Measurements from ENCODE around the gene PACSIN2. TPM values are rescaled to one million over a fixed set of nuclear protein-coding genes. Genes with fewer than 3 reads are reported as not detected.
A peak's percentile ranks its signal among the peaks of the same experiment; 100 is the strongest.

Gene PACSIN2
- total and polyA plus RNA-seq, 2 of the 13 experiments (the other 11 are each of a cell fraction or from before 2014, with no cell fraction given) = 54.1 to 68.8 TPM

DNA sequence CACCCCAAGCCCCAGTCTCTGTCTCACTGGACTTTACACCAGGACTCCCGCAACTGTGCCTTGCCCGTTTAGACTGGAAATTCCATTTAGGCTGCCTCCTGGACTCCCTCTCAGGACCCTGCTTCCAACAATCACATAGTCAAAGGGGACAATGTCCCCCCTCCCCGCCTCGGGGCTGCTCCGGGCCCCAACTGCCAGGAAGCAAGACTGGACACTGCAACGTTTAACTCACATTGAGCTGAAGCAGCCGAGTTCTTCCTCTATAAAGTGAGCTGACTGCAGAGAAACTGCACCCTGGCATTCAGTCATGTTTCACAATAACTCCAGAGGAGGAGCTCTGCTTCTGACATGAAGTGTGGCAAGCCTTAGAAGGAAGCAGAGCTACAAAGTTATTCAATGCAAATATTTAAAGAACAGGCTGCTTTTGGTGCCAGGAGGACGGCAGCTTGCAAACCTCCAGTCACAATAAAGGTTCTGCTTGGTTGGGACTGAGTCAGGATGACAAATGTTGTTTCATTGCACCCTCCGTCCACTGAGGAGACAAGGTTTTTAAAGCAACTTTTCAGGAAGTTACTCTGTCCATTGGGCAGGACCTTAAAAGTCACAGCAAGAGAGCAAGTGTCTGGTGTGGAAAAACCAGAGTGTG is 19.9 kb downstream of the PACSIN2 start (continued):
- TF ChIP-seq SALL1 (CRISPR knock-in tag; IDR thresholded peaks at IDR 0.05) (peak; percentile 74; the same call in 1 of the 2 replicates), ZNF678 (CRISPR knock-in tag; IDR thresholded peaks at IDR 0.05) (no peak), MEIS2 (CRISPR knock-in tag; IDR thresholded peaks at IDR 0.05) (no peak), ZNF598 (CRISPR knock-in tag; IDR thresholded peaks at IDR 0.05; ENCODE audit: borderline replicate concordance) (no peak), RFX1 (IDR thresholded peaks at IDR 0.05) (no peak), CEBPG (CRISPR knock-in tag; IDR thresholded peaks at IDR 0.05) (peak; percentile 95), ZNF12 (CRISPR knock-in tag; IDR thresholded peaks at IDR 0.05) (no peak), NR2F6 (IDR thresholded peaks at IDR 0.05) (peak; percentile 44; the same call in 1 of the 2 replicates), NR2F6 (CRISPR knock-in tag; IDR thresholded peaks at IDR 0.05) (peak; percentile 53; the same call in 1 of the 2 replicates), PTBP1 (IDR thresholded peaks at IDR 0.05; ENCODE audit: low read depth, low read length, poor library complexity, severe bottlenecking) (no peak), ZNF878 (CRISPR knock-in tag; IDR thresholded peaks at IDR 0.05) (peak; percentile 64; the same call in 1 of the 2 replicates), ZNF230 (CRISPR knock-in tag; IDR thresholded peaks at IDR 0.05) (no peak; the same call in 1 of the 2 replicates), ZNF251 (CRISPR knock-in tag; IDR thresholded peaks at IDR 0.05) (no peak)
- TF ChIP-seq, protein P1, sequence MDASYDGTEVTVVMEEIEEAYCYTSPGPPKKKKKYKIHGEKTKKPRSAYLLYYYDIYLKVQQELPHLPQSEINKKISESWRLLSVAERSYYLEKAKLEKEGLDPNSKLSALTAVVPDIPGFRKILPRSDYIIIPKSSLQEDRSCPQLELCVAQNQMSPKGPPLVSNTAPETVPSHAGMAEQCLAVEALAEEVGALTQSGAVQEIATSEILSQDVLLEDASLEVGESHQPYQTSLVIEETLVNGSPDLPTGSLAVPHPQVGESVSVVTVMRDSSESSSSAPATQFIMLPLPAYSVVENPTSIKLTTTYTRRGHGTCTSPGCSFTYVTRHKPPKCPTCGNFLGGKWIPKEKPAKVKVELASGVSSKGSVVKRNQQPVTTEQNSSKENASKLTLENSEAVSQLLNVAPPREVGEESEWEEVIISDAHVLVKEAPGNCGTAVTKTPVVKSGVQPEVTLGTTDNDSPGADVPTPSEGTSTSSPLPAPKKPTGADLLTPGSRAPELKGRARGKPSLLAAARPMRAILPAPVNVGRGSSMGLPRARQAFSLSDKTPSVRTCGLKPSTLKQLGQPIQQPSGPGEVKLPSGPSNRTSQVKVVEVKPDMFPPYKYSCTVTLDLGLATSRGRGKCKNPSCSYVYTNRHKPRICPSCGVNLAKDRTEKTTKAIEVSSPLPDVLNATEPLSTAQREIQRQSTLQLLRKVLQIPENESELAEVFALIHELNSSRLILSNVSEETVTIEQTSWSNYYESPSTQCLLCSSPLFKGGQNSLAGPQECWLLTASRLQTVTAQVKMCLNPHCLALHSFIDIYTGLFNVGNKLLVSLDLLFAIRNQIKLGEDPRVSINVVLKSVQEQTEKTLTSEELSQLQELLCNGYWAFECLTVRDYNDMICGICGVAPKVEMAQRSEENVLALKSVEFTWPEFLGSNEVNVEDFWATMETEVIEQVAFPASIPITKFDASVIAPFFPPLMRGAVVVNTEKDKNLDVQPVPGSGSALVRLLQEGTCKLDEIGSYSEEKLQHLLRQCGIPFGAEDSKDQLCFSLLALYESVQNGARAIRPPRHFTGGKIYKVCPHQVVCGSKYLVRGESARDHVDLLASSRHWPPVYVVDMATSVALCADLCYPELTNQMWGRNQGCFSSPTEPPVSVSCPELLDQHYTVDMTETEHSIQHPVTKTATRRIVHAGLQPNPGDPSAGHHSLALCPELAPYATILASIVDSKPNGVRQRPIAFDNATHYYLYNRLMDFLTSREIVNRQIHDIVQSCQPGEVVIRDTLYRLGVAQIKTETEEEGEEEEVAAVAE (CRISPR knock-in tag; IDR thresholded peaks at IDR 0.05; ENCODE audit: borderline replicate concordance) = 0 out of 2 replicates have a peak, but pooled peaks have one; percentile 18
- TF ChIP-seq, protein P2, sequence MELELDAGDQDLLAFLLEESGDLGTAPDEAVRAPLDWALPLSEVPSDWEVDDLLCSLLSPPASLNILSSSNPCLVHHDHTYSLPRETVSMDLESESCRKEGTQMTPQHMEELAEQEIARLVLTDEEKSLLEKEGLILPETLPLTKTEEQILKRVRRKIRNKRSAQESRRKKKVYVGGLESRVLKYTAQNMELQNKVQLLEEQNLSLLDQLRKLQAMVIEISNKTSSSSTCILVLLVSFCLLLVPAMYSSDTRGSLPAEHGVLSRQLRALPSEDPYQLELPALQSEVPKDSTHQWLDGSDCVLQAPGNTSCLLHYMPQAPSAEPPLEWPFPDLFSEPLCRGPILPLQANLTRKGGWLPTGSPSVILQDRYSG (CRISPR knock-in tag; IDR thresholded peaks at IDR 0.05) = 0 out of 2 replicates have a peak, but pooled peaks have one; percentile 60
- TF ChIP-seq, protein P3, sequence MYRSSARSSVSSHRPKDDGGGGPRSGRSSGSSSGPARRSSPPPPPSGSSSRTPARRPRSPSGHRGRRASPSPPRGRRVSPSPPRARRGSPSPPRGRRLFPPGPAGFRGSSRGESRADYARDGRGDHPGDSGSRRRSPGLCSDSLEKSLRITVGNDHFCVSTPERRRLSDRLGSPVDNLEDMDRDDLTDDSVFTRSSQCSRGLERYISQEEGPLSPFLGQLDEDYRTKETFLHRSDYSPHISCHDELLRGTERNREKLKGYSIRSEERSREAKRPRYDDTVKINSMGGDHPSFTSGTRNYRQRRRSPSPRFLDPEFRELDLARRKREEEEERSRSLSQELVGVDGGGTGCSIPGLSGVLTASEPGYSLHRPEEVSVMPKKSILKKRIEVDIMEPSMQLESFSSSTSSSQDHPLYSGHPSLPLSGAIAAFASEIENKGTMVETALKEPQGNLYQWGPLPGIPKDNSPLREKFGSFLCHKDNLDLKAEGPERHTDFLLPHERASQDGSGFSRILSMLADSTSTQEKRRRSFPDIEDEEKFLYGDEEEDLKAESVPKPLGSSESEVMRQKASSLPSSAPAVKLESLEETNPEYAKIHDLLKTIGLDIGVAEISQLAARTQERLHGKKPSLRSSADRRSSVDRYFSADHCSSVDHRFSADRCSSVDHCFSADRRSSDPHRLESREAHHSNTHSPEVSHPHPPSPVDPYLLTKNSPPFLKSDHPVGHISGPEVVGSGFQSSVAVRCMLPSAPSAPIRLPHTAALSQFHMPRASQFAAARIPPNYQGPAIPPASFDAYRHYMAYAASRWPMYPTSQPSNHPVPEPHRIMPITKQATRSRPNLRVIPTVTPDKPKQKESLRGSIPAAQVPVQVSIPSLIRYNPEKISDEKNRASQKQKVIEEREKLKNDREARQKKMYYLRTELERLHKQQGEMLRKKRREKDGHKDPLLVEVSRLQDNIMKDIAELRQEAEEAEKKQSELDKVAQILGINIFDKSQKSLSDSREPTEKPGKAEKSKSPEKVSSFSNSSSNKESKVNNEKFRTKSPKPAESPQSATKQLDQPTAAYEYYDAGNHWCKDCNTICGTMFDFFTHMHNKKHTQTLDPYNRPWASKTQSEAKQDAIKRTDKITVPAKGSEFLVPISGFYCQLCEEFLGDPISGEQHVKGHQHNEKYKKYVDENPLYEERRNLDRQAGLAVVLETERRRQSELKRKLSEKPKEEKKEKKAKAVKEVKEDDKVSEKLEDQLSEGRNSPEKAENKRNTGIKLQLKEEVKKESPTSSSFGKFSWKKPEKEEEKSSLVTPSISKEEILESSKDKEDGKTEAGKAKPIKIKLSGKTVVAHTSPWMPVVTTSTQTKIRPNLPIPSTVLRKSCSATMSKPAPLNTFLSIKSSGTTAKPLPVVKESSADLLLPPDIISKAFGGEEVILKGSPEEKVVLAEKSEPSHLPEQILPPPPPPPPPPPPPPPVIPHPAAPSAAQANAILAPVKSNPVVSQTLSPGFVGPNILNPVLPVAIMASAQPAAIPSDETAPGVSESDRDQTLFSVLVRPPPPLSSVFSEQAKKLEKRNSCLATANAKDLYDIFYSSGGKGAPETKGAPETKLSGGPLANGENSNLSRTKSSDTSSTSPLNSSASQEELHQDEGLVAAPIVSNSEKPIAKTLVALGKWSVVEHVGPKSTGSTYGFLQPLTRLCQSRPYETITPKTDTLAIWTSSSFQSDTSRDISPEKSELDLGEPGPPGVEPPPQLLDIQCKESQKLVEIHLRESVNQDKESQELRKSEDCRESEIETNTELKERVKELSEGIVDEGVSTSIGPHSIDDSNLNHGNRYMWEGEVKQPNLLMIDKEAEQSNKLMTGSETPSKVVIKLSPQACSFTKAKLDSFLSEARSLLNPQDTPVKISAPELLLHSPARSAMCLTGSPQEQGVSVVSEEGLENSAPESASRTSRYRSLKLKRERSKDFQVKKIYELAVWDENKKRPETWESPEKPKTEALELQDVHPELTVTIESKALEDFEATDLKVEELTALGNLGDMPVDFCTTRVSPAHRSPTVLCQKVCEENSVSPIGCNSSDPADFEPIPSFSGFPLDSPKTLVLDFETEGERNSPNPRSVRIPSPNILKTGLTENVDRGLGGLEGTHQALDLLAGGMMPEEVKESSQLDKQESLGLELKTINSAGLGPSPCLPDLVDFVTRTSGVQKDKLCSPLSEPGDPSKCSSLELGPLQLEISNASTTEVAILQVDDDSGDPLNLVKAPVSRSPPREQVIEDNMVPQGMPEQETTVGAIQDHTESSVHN (CRISPR knock-in tag; IDR thresholded peaks at IDR 0.05) = no peak
- TF ChIP-seq, protein P4, sequence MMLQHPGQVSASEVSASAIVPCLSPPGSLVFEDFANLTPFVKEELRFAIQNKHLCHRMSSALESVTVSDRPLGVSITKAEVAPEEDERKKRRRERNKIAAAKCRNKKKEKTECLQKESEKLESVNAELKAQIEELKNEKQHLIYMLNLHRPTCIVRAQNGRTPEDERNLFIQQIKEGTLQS (CRISPR knock-in tag; IDR thresholded peaks at IDR 0.05) = no peak
